ENCODE measurements around the gene PPFIA1. TPM values are rescaled to one million over a fixed set of nuclear protein-coding genes. Genes with fewer than 3 reads are reported as not detected.

The PPFIA1 gene
- total RNA-seq, 1 experiment from 2014 or later, result 75.1 TPM

DNA sequence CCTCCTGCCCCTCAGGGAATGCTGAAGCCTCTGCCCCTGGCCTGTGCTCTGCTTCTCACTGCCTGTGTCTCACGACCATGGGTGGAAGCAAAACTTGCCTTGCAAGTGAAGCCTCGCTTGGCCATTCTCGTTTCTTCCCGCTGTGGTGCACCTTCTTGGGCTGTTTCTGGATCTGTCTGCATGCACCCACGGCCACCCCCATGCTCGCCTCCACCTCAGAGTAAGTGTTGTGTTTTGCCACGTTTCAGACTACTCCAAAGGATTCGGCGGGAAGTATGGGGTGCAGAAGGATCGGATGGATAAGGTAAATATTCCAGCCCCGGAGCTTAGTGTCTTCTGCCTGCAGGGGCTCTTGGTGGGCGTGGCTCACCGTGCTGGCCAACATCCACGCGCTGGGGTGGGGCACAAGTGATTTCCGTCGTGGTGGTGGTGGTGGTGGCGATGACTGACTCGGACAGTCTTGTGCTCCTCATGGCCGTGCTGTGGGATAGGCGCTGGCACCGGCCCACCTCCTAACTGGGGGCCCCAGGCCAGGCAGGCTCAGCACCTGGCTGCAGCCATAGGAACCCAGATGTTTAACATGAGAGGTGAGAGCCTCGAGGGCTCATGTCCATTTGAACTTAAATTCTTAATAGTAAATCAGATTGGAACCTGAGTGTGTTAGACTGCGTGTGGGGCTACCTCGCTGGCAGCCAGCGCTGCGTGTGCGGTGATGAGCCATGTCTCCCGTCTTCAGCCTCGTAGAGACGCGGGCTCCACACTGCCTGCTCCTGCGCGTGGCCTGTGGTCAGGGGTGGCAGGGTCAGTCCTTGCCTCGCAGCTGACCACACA lies 152.4 kb downstream of the PPFIA1 start:
- peaks cover 72% of the 10 kb centered on the region for H3K36me3 Mint-ChIP-seq
- TF ChIP-seq, protein P1, sequence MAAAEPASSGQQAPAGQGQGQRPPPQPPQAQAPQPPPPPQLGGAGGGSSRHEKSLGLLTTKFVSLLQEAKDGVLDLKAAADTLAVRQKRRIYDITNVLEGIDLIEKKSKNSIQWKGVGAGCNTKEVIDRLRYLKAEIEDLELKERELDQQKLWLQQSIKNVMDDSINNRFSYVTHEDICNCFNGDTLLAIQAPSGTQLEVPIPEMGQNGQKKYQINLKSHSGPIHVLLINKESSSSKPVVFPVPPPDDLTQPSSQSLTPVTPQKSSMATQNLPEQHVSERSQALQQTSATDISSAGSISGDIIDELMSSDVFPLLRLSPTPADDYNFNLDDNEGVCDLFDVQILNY (CRISPR knock-in tag; IDR thresholded peaks at IDR 0.05), result no peak
- no peak for TF ChIP-seq MYBL2 (CRISPR knock-in tag; IDR thresholded peaks at IDR 0.05)
- no peak for TF ChIP-seq ZNF121 (CRISPR knock-in tag; IDR thresholded peaks at IDR 0.05)
- no peak for TF ChIP-seq RORB (CRISPR knock-in tag; IDR thresholded peaks at IDR 0.05)
- TF ChIP-seq, protein P2, sequence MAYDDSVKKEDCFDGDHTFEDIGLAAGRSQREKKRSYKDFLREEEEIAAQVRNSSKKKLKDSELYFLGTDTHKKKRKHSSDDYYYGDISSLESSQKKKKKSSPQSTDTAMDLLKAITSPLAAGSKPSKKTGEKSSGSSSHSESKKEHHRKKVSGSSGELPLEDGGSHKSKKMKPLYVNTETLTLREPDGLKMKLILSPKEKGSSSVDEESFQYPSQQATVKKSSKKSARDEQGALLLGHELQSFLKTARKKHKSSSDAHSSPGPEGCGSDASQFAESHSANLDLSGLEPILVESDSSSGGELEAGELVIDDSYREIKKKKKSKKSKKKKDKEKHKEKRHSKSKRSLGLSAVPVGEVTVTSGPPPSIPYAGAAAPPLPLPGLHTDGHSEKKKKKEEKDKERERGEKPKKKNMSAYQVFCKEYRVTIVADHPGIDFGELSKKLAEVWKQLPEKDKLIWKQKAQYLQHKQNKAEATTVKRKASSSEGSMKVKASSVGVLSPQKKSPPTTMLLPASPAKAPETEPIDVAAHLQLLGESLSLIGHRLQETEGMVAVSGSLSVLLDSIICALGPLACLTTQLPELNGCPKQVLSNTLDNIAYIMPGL (CRISPR knock-in tag; IDR thresholded peaks at IDR 0.05), result no peak
- TF ChIP-seq, protein P3, sequence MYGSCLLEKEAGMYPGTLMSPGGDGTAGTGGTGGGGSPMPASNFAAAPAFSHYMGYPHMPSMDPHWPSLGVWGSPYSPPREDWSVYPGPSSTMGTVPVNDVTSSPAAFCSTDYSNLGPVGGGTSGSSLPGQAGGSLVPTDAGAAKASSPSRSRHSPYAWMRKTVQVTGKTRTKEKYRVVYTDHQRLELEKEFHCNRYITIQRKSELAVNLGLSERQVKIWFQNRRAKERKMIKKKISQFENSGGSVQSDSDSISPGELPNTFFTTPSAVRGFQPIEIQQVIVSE (CRISPR knock-in tag; IDR thresholded peaks at IDR 0.05; ENCODE audit: borderline replicate concordance), result no peak
- TF ChIP-seq, protein P4, sequence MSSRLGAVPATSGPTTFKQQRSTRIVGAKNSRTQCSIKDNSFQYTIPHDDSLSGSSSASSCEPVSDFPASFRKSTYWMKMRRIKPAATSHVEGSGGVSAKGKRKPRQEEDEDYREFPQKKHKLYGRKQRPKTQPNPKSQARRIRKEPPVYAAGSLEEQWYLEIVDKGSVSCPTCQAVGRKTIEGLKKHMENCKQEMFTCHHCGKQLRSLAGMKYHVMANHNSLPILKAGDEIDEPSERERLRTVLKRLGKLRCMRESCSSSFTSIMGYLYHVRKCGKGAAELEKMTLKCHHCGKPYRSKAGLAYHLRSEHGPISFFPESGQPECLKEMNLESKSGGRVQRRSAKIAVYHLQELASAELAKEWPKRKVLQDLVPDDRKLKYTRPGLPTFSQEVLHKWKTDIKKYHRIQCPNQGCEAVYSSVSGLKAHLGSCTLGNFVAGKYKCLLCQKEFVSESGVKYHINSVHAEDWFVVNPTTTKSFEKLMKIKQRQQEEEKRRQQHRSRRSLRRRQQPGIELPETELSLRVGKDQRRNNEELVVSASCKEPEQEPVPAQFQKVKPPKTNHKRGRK (CRISPR knock-in tag; IDR thresholded peaks at IDR 0.05; ENCODE audit: borderline replicate concordance), result no peak
- TF ChIP-seq NR3C1 (CRISPR knock-in tag; conservative IDR thresholded peaks at IDR 0.05; ENCODE audit: low read depth), result no peak
- TF ChIP-seq, protein P5, sequence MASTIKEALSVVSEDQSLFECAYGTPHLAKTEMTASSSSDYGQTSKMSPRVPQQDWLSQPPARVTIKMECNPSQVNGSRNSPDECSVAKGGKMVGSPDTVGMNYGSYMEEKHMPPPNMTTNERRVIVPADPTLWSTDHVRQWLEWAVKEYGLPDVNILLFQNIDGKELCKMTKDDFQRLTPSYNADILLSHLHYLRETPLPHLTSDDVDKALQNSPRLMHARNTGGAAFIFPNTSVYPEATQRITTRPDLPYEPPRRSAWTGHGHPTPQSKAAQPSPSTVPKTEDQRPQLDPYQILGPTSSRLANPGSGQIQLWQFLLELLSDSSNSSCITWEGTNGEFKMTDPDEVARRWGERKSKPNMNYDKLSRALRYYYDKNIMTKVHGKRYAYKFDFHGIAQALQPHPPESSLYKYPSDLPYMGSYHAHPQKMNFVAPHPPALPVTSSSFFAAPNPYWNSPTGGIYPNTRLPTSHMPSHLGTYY (CRISPR knock-in tag; IDR thresholded peaks at IDR 0.05), result no peak
- TF ChIP-seq GABPB1 (CRISPR knock-in tag; IDR thresholded peaks at IDR 0.05), result no peak
- H3K4me1 Mint-ChIP-seq, result peaks cover 18% of the 10 kb centered on the region
- CTCF ChIA-PET, result no interaction called here
- no peaks in the 10 kb centered on the region for H3K9me3 Mint-ChIP-seq
- ATAC-seq, result no peak
- H3K4me3 Mint-ChIP-seq, result no peak overlapping the region
- no peaks in the 10 kb centered on the region for H3K27me3 Mint-ChIP-seq (ENCODE audit: low read depth)
- no peak for DNase-seq (ENCODE audit: low spot score)
- POLR2A ChIA-PET, result no interaction called here
- peak overlapping the region; percentile 65 for H3K27ac Mint-ChIP-seq

DNA sequence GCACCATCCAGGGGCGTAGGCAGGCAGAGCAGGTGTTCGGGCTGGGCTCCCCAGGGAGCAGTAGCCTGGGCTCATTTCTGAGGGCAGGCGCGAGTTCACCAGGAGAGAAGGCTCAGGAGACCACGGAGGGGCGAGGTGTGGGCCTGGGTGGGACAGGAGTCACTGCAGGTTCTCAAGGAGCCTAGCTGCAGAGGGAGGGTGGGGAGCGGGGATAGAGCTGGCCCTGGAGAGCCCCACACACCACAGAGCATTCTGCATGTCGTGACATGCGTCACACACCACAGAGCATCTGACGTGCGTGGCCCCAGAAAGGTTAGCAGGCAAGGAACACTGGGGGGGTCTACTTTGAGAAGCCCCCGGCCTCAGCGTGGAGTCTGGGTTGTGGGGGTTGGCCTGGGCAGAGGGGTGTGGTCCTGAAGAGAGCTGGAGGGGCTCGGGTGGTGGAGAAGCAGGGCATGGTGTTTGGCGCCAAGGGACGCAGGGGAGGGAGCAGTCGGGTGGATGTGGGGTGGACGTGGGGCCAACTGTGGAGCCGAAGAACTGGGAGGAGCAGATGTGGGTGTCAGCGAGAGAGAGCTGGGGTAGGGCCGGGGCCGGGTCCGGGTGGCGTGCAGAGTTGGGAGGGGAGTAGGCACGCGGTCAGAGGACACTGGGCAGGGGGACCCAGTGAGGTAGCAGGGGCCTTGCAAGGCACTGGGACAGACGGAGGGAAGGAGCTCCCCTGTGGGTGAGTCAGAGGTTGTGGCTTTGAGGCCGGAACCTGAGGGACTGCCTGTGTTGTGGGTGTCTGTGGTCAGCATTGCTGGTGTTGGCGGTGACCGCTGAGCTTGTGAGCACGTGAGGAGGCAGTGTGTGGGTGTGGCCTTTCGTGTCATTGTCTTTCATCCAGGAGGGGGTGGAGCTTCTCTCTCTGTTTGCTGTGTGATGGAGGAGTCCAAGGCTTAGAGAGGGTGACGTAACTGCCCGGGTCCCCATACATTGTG lies 153.3 kb downstream of the PPFIA1 start:
- no peak for TF ChIP-seq JUN (CRISPR knock-in tag; IDR thresholded peaks at IDR 0.05)
- TF ChIP-seq, protein P6, sequence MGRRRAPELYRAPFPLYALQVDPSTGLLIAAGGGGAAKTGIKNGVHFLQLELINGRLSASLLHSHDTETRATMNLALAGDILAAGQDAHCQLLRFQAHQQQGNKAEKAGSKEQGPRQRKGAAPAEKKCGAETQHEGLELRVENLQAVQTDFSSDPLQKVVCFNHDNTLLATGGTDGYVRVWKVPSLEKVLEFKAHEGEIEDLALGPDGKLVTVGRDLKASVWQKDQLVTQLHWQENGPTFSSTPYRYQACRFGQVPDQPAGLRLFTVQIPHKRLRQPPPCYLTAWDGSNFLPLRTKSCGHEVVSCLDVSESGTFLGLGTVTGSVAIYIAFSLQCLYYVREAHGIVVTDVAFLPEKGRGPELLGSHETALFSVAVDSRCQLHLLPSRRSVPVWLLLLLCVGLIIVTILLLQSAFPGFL (CRISPR knock-in tag; IDR thresholded peaks at IDR 0.05; ENCODE audit: borderline replicate concordance), result no peak
- TF ChIP-seq, protein P7, sequence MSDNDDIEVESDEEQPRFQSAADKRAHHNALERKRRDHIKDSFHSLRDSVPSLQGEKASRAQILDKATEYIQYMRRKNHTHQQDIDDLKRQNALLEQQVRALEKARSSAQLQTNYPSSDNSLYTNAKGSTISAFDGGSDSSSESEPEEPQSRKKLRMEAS (CRISPR knock-in tag; IDR thresholded peaks at IDR 0.05), result no peak
- TF ChIP-seq OVOL2 (CRISPR knock-in tag; IDR thresholded peaks at IDR 0.05; ENCODE audit: borderline replicate concordance), result no peak
- no peak for TF ChIP-seq CREM (CRISPR knock-in tag; IDR thresholded peaks at IDR 0.05)
- DNase-seq (ENCODE audit: low spot score) (no peak), ATAC-seq (peak; percentile 71)
- Mint-ChIP-seq H3K4me1 (peaks cover 18% of the 10 kb centered on the region), H3K27me3 (ENCODE audit: low read depth) (no peaks in the 10 kb centered on the region), H3K9me3 (no peaks in the 10 kb centered on the region), H3K27ac (peak overlapping the region; percentile 83), H3K4me3 (no peak overlapping the region), H3K36me3 (peaks cover 70% of the 10 kb centered on the region)
- ChIA-PET CTCF (interaction anchor here (0.5 to 1.1 kb wide), 3 partner anchors 8 to 185 kb away, joined by 3 to 4 read pairs (median 4); no protein-coding TSS in a partner anchor), POLR2A (no interaction called here)

All from WTC11 (cell line).